Stimulated activated CD4-positive, alpha-beta T cell treated with anti-CD3 and anti-CD28 coated beads, Interleukin-2, amount 100 ng/mL, for 4 hours (primary cell): ENCODE results near the gene PXDC1.

Experiments
- DNase-seq: peaks from one replicate; pipeline ENCODE4 v3.0.0-alpha.2; 2020; ENCODE audit warnings: low read depth

Gene PXDC1, protein sequence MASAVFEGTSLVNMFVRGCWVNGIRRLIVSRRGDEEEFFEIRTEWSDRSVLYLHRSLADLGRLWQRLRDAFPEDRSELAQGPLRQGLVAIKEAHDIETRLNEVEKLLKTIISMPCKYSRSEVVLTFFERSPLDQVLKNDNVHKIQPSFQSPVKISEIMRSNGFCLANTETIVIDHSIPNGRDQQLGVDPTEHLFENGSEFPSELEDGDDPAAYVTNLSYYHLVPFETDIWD

DNA sequence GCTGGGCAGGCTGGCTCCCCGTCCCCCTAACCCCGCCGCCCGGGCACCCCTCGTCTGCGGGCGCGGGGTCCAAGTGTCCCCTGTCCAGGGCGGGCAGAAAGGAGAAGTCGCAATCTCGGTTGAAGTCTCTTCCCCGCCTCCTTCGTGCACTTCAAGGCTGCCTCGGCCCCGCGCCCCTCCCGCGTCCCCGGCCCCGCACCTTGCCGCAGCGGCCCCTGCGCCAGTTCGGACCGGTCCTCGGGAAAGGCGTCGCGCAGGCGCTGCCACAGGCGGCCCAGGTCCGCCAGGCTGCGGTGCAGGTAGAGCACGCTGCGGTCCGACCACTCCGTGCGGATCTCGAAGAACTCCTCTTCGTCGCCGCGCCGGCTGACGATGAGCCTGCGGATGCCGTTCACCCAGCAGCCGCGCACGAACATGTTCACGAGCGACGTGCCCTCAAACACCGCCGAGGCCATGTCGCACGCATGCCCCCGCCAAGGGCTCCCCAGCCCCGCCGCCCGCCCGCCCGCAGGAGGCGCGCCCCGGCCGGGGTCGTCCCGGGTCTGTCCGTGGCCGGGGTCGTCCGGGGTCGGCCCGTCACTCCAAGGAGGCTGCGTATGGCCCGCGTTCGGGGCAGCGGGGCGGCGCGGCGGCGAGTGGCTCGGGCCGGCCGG lies at the start of gene PXDC1:
PXDC1 (minus strand) TSS at position 637 of the 653 bp plus-strand sequence; CDS start at position 455, 182 bp downstream.
- DNase-seq, result no peak

DNA sequence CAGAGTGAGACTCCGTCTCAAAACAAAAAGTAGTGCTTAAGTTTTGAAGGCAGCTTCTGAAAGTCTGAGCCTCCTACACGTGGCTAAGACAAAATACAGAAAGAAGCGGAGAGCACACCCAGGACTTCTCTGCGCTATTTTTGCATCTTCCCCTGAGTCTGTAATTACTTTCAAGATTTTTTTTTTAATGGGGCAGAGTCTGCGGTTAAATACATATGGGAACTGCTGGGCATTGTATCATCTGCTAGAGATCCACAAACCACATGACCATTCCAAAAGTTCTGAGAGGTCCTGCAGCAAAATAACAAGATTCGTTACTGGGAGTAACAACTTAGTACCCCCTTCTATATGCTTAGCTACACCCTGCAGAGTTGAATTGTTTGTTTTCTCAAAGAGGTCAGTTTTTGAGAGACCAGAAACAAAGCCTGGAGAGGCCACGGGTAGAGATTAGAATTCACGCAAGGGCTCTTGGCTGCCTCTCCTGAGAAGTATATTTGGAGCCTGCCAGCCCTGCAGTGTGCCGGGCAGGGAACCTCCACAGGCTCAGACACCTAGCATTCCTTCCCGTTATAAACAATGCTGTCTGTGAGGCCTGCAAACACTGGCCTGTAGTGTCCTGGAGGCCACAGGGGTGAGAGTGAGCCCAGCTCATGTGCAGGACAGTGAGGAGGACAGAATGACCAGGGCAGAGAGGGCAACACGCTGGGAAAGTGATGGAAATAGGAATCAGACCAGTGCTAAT lies 49.5 kb upstream of the PXDC1 start:
- DNase-seq, result no peak

DNA sequence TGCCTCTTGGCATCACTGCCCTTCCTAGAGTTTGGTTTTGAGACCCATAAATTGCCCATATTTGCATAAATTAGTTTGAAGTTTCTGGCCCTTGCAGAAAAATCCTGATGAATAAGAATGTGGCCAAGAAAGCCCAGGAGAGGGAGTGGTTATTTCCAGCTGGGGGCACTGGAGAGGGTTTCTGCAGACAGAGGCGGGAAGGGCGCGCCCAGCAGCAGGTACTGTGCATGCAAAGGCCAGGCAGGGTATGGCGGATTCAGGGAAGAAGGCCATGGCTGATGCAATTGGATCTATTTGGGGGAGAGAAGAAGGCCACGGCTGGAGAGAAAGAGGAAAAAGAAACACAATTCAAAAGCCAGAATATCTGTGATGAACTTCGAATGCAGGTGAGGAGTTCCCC lies 48.2 kb upstream of the PXDC1 start:
- DNase-seq, result no peak

DNA sequence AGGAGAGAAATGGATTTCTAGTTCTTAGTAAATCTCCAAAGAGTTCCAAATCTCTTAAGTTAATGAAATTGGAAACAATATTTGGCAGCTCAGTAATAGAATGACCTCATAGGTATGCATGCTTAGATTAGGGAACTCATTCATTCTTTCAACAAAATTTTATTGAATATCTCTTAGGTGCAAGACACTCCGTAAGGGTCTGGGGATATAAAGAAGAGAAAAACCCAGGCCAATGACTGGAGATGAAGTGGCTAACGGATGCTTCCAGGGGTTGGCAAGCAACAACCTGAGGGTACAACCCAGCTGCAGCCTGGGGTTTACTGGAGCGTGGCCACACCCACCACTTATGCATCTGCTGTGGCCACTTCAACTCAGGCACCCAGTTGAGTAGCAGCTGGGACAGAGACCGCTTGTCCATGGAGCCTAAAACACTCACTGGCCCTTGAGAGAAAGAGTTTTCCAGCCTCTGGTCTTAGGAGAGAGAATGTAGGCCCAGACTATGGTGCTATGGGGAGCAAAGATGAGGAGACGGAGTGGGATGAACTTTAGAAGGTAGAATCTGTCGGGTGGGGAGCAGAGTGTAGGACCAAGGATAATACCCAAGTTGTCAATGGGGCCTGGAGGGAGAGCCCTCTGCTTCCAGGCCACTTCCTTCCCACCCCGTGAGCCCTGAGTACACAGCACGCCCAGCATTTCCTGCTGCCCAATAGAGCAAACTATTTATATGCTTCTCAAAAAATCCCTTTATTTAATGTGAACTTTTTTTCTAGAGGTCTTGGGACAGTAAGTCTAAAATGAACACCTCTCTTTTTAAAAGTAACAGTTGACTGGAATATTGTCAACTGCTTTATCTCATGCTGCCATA lies 46.8 kb upstream of the PXDC1 start:
- DNase-seq, result no peak

DNA sequence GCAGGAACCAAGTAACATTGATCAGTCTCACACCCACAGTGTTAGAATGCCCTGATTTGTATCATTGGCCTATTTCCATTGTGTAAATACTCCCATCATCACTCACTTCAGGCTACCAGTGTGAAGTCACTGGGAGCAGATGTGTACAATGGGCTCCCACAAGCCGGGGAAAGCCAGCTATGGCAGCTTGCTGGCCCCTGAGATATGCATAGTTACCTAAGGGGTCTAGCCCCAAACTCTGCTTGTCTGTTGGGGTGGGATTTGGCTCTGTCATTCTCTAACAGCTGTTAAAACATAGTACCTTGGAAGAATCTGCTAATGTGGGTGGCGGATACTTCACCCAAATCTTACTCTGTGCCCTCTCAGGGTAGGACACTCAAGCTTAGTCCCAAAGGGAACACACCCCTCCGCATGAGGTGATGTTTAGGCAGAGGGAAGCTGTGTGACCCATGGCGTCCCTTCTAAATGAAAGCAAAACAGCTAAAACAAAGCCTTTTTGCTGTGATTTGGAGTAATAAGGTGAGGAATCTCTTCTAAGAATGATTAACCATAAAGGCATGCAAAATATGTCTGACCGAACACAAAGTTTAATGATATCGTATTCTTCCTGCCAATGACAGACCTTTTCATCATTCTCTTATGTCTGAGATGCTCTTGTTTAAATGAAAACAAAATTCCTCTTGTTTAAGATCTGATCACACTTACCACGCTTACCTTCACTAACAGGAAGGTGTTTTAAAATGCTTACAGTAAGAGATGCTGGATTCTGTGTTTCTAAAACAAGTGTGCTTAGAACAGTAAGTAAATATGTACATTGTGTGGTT lies 45.9 kb upstream of the PXDC1 start:
- DNase-seq, result no peak

DNA sequence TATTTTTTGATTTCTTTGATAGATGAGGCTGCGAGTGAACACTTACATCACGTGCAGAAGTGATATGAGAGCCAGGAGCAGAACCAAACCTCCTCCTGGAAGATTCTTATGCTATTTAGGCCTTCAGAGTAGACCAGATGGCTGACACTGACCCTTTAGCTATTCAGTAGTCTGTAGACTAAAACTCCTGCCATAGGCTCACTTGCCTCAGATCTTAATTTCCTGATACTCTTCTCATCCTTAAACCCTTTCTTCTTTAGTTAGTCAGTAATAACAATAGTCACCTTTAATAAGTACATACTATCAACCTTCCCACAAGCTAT lies 45.2 kb upstream of the PXDC1 start:
- no peak for DNase-seq

DNA sequence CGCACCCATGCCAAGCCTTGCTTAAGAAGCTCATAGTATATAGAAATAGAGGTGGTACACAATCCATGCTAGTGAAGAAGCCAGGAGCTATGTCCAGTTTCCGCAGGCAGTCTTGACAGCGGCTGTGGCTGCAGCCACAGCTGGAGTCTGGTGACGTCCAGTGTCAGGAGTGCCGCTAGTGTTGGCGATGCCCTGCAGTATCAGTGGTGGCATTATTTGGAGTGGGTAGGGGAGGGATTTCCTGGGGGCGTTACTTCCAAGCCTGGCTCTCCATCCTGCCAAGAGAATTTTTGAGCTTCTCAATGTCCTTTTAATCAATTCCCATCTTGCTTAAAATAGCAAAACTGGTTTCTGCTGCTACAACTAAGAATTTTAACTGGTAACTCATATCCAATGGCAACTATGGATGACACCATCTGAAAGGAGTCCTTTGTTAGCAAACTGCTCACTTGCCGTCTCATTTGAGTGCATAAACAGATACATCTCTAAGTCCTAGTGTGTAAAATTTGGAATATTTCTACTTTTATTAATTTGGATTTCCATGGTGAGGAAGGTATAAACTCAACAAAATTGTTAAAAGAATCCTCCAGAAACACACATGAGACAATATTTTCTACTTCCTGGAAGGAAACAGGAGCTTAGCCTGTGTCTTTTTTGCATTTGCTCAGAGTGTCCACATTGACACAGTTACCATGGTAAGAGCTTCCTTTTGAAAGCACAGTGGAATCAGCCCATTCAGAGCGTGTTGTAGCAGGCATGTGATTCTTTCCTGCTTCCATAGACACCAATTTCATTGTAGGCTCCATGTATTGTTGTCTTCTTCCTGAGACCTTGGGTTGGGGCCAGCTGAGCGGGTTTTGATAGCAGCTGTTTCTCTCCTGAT lies 44.6 kb upstream of the PXDC1 start:
- DNase-seq, result no peak

DNA sequence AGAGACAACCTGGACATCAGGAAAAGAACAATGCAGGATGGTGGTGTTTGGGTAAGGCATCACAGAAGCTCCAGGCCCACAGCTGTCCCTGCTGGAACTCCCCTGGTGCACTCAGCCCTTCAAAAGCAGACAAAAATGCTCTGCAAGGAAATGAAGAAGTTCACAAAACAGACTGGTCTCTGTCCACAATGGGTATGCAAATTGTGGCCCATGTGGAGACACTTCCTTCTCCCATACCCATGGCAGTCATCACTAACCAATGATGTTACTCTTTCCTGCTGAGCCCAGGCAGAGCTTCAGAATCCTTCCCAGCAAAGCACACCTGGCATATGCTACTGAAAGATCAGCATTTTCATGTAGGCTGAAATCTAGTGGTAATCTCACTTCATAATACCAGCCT lies 42.6 kb upstream of the PXDC1 start:
- no peak for DNase-seq

DNA sequence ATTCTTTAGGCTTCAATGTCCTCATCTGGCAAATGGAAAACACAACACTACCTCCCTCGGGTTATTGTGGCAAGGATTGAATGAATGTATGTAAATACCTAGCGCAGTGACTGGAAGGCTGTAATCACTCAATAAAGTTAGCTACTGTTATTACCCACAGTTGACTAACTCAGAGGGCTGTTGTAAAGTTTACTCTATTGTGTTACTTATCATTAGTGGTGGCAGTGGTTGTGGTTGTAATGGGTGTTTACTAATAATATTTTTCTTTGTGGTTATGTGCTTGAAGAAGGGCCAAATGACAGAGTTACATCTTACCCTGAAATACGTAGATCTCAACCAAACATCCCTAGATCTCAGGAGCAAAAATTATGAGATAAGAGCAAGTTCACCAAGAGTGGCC lies 42.0 kb upstream of the PXDC1 start:
- no peak for DNase-seq

DNA sequence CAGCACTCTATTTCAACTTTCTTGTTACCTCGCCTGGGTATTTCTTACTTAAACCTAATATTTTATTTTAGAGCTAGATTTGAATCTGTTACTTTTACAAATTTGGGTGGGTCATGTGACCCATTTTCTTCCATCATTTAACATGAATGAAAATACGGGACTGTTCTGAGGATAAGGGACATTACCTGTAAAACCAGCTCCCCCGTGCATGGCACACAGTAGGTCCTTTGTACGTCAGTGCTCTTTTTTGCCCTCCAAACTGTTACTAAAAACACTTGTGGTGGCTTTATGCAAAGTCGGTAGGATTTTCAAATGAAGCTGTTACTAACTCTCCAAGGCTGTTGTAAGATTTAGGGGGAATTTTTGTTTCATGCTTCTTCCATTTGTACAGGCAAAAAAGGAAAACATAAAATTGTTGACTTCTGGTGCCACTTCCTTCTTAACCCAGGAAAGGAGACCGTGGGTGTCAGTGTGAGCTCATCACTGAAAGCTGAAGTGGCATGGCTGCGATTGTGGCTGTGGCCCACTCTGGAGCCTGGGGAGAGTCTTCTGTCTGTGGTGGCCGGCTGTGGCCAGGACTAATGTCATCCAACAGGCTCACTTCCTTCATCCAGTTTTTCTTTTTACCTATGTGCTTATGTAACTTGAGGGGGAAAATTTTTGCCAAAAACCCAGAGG lies 40.2 kb upstream of the PXDC1 start:
- DNase-seq, result no peak

DNA sequence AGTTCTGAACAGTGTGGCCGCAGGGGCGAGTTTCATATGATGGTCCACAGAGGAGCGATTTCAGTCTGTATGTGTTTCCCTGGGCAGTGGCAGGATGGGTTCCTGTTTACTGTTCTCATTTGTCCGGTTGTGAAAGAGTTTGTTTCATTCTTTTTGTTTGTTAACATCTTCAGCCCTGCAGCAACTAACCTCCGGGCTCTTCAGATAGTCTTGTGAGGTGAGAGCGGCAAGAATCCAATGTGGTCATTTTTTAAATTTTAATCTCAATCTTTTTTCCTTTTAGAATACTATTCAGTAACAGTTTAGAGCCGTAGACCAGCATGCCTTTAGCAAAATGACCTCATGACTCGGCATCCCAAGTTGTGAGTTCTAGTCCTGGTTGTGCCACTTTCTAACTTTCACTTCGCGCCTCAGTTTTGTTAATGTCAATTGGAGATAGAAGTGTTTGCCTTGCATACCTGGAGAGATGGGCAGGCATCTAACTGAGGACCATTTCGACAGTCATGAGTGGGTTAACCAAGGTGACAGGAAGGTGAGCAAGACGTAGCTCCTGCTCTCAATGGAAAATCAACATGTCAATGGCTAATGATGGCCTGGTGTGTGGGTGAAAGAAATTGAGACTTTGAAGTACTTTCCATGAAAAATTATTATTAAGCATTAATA lies 38.5 kb upstream of the PXDC1 start:
- no peak for DNase-seq

DNA sequence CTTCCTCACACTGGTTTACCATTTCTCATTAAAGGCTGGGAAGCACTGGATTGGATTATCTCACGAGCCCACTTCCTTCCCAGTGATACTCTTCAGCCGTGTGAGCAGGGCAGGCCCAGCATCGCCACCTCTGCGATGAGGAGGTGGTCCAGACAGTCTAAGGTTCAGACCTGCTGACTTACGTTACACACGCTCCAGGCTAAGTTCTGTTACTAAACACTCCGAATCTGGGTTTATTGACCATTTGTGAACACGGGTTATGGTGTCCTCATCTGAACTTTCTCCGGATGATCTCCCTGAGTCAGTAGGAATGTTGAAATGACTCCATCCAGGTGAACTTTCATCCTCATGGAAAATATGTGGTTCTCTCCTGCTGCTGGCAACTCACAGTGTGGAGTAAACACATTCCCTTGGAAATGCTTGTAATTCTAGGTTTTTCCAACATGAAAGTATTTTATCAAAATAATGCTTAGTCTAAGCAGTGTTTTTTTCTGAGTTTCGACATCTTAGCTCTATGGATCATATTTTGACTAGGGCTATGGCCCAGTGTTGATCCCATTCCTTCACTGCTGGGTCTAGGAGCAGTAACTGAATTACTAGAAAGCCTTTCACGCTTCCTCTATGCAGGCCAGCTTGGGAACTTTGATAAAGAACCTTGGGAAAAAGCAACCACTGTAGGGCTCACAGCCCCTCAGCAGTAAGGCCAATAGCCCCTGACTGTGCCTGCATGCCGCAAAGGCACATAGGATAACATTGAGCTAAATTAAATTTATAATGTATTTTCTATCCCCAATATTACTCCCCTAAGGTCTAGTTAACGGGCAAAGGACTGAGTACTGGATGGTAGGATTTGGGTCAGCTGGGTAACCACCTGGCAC lies 37.7 kb upstream of the PXDC1 start:
- no peak for DNase-seq

DNA sequence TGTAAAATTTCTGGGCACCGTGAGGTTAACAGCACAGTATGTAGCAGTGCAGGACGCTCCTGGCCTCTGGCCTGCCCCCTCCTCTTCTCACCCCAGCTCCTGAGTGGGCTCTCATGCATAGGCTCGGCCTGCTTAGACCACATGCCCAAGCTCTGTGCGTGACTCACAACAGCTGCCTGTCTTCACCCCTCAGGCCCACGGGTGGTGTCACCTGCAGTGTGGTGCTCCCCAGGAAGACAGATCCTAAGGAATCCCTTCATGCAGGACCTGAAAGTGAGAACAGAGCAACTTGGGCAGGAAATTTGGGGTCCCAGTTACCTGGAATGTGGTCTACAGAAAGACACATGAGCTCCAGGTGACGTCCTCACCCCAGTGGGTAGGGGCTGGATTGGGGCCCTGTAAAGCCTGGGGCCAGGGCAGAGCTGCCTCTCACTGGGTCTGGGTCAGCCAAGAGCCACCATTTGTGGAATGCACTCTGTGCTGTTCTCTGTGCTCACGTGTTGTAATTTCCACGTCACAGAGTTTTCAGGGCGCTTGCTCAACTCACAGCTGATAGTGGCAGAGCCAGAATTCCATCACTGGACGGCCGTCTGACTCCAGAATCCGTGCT lies 37.0 kb upstream of the PXDC1 start:
- DNase-seq, result no peak

DNA sequence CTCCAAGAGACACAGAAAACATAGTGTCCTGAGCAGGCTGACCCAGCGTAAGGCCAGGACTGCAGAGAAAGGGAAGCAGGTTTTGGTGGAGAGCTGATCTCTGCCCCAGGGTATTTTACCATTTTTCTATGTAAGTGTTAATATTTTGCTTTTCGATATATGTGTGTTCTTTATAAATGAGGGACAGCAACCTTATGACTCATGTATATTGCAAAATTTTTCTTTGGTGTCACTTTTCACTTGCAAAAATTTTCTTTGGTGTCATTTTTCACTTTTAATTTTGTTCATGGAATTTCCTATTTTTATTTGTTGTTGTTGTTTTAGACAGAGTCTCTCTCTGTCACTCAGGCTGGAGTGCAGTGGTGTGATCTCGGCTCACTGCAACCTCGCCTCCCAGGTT lies 34.6 kb upstream of the PXDC1 start:
- DNase-seq, result no peak

DNA sequence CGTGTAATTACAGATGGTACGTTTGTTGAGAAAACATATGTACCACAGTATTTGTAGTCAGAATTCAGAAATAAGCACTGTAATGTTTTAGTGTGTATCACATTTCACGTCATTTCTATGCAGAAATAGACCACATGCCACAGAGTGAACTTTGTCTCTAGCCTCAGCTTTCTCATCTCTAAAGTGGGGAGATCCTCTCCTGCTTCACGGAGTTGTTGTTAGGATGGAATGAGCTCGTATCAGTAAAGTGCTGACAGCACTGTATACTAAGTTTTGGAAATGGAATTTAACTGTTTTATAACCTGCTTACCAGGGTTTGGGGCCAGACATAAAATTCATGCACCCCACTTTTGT lies 34.2 kb upstream of the PXDC1 start:
- DNase-seq, result no peak

DNA sequence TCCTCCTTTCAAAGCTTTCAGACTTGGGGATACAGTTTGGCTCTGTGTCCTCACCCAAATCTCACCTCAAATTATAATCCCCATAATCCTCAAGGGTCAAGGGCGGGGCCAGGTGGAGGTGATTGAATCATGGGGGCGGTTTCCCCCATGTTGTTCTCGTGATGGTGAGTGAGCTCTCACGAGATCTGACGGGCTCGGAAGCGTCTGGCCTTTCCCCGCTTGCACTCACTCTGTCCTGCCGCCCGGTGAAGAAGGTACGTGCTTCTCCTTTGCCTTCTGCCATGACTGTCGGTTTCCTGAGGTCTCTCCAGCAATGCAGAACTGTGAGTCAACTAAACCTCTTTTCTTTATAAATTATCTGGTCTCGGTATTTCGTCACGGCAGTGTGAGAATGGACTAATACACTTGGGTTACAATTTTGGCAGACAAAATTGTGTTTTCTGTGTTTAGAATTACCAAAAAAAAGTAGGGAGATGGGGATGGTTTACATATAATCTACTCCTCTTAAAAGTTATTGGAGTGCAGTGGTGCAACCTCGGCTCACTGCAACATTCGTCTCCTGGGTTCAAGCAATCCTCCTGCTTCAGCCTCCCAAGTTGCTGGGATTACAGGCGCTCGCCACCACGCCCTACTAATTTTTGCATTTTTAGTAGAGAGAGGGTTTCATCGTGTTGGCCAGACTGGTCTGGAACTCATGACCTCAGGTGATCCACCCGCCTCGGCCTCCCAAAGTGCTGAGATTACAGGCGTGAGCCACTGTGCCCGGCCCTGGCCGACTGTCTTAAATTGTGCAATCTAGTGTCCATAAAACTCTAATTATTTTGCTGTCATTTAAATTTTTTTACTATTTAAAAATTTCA lies 33.6 kb upstream of the PXDC1 start:
- DNase-seq, result no peak

DNA sequence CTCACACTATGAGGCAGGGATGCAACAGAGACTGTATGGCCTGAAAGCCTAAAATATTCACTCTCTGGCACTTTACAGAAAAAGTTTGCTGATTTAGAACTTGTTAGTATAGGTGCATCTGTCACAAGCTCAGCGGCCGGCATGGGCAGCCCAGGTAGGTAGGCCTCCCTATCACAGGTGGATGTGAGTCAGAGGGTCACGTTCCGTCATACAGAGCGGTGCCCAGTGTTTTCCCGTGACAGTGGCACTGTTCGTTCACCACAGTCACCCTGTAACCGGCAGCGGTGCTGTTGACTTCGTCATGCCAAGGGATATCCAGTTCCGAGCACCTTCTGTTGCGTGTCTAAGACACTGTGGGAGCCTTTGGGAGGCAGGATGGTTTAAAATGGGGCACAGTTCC lies 32.9 kb upstream of the PXDC1 start:
- DNase-seq, result no peak
